AG09319 (cell line): ENCODE results near the gene AGBL1.
"Not testable (repeated sequence)": the region's sequence is repeated elsewhere in the genome, so short reads cannot be mapped to it uniquely, and the experiment has no call there.

Experiments
- DNase-seq: peaks from one replicate; pipeline ENCODE4 v3.0.0-alpha.2; 2010; ENCODE audit warnings: low read depth; ENCODE audit errors: extremely low read depth
- CTCF ChIP-seq: IDR thresholded peaks from 2 replicates; pipeline ENCODE4 v1.5.1; 2011; ENCODE audit warnings: low read depth, mild to moderate bottlenecking, inconsistent platforms, low read length, moderate library complexity

Gene AGBL1

GRCh38 chr15:86876387-86876944, 796.8 kb downstream of the AGBL1 start:
- TF ChIP-seq CTCF = no peak
- no peak for DNase-seq

GRCh38 chr15:86877171-86877631, 797.5 kb downstream of the AGBL1 start:
- no peak for DNase-seq
- TF ChIP-seq CTCF = no peak

- DNase-seq = not testable (repeated sequence)
Observed at GRCh38 chr15:86878844-86879243, 799.2 kb downstream of the AGBL1 start.

GRCh38 chr15:86879250-86880229, 799.9 kb downstream of the AGBL1 start:
- no peak for DNase-seq

GRCh38 chr15:86885616-86886015, 805.9 kb downstream of the AGBL1 start:
- no peak for DNase-seq
- no peak for TF ChIP-seq CTCF

More at GRCh38 chr15:86879250-86880229, 799.9 kb downstream of the AGBL1 start:
- no peak for TF ChIP-seq CTCF

GRCh38 chr15:86892774-86893449, 813.2 kb downstream of the AGBL1 start:
- DNase-seq = no peak
- no peak for TF ChIP-seq CTCF

- no peak for DNase-seq
- TF ChIP-seq CTCF = no peak
Observed at GRCh38 chr15:86894269-86894668, 814.6 kb downstream of the AGBL1 start.
